Hepatocyte (in vitro differentiated cells): ENCODE data around the gene ADGRB3. TPM values are rescaled to one million over a fixed set of nuclear protein-coding genes. Genes with fewer than 3 reads are reported as not detected.

Experiments used
- DNase-seq: peaks from one replicate; pipeline ENCODE4 v3.0.0-alpha.2; 2016; ENCODE audit warnings: low spot score
- H2AFZ ChIP-seq: fragments of 200-600 bp; sonication (generic); 2 replicates; pipeline ENCODE4 v1.6.0; 2016; ENCODE audit warnings: antibody characterized with exemption, mild to moderate bottlenecking
- H3K27ac ChIP-seq: fragments of 200-600 bp; sonication (generic); 2 replicates; pipeline ENCODE4 v1.5.1; 2016; ENCODE audit warnings: mild to moderate bottlenecking
- H3K27me3 ChIP-seq: fragments of 200-600 bp; sonication (generic); 2 replicates; pipeline ENCODE4 v1.6.1; 2016
- H3K36me3 ChIP-seq: fragments of 200-600 bp; sonication (generic); replicated peaks from 2 replicates; pipeline ENCODE4 v1.5.1; 2016; ENCODE audit warnings: low read depth; ENCODE audit not compliant: insufficient read depth
- H3K4me1 ChIP-seq: fragments of 200-600 bp; sonication (generic); 2 replicates; pipeline ENCODE4 v1.5.1; 2016; ENCODE audit warnings: mild to moderate bottlenecking, moderate library complexity; ENCODE audit not compliant: insufficient read depth
- H3K4me2 ChIP-seq: fragments of 200-600 bp; sonication (generic); 2 replicates; pipeline ENCODE4 v1.6.0; 2016
- H3K4me3 ChIP-seq: fragments of 200-600 bp; sonication (generic); 2 replicates; pipeline ENCODE4 v1.5.1; 2016; ENCODE audit warnings: mild to moderate bottlenecking
- H3K79me2 ChIP-seq: fragments of 200-600 bp; sonication (generic); 2 replicates; pipeline ENCODE4 v1.6.0; 2017; ENCODE audit warnings: mild to moderate bottlenecking
- H3K9me2 ChIP-seq: fragments of 200-600 bp; sonication (generic); replicated peaks from 2 replicates; pipeline ENCODE4 v1.6.0; 2017; ENCODE audit warnings: mild to moderate bottlenecking; ENCODE audit not compliant: insufficient read depth
- H3K9me3 ChIP-seq: fragments of 200-600 bp; sonication (generic); 2 replicates; pipeline ENCODE4 v1.5.1; 2016; ENCODE audit warnings: low read depth, mild to moderate bottlenecking
- H4K20me1 ChIP-seq: fragments of 200-600 bp; sonication (generic); 2 replicates; pipeline ENCODE4 v1.6.0; 2016; ENCODE audit warnings: mild to moderate bottlenecking; ENCODE audit not compliant: insufficient read depth, poor library complexity, severe bottlenecking
- CTCF ChIP-seq: fragments of 200-600 bp; sonication (generic); IDR thresholded peaks from 2 replicates; pipeline ENCODE4 v1.5.1; 2016; ENCODE audit warnings: antibody characterized with exemption, mild to moderate bottlenecking; ENCODE audit not compliant: poor library complexity
- EZH2 ChIP-seq: fragments of 200-600 bp; sonication (generic); IDR thresholded peaks from 2 replicates; pipeline ENCODE4 v1.6.1; 2016; ENCODE audit warnings: antibody characterized with exemption, mild to moderate bottlenecking, borderline replicate concordance
- EZH2phosphoT487 ChIP-seq: fragments of 200-600 bp; sonication (generic); IDR thresholded peaks from one replicate; pipeline ENCODE4 v1.6.1; 2018; ENCODE audit warnings: antibody characterized with exemption, mild to moderate bottlenecking, low read depth, moderate library complexity; ENCODE audit not compliant: unreplicated experiment, severe bottlenecking
- WGBS: methylation state at CpG from one replicate; pipeline ENCODE4 v1.1.6; 2016; ENCODE audit warnings: low lambda C conversion rate; ENCODE audit errors: missing lambda C conversion rate; 5-methylcytosine and 5-hydroxymethylcytosine counted together
- polyA plus RNA-seq: library from polyadenylated mRNA; unstranded; fragments of >200 nt; fragmentation: Nextera tagmentation; extraction: Ambion mirVana; gene quantifications from 2 replicates; pipeline ENCODE4 v1.2.1, GENCODE V29; 2016
- total RNA-seq: library from RNA; depleted of rRNA; stranded (reverse); fragments of >200 nt; gene quantifications from 2 replicates; pipeline ENCODE4 v1.2.3, GENCODE V29; 2014

The ADGRB3 gene
- total and polyA plus RNA-seq, 2 experiments from 2014 or later = 0.17 to 2.2 TPM

GRCh38 chr6:68633281-68633971 lies 1.7 kb upstream of the ADGRB3 start:
- Histone ChIP-seq H3K4me2 (peak overlapping the region; percentile 93), H3K4me3 (peak overlapping the region; percentile 77), H3K36me3 (no peaks in the 10 kb centered on the region), H3K9me2 (no peaks in the 10 kb centered on the region), H3K9me3 (peaks cover 4% of the 10 kb centered on the region), H3K27ac (no peak overlapping the region), H2AFZ (peak overlapping the region; percentile 52), H3K4me1 (no peaks in the 10 kb centered on the region), H3K27me3 (peaks cover 55% of the 10 kb centered on the region), H3K79me2 (no peaks in the 10 kb centered on the region), H4K20me1 (no peaks in the 10 kb centered on the region)
- TF ChIP-seq EZH2 (no peak), CTCF (no peak), EZH2phosphoT487 (no peak)
- DNase-seq = no peak
- 35% methylated on average over 9 of the region's 9 CpGs for WGBS

GRCh38 chr6:68633972-68634725 lies 933 bp upstream of the ADGRB3 start:
- Histone ChIP-seq H3K4me1 (no peaks in the 10 kb centered on the region), H3K27me3 (peaks cover 58% of the 10 kb centered on the region), H3K4me3 (peak overlapping the region; percentile 77), H3K27ac (peak overlapping the region; percentile 58), H3K79me2 (no peaks in the 10 kb centered on the region), H3K36me3 (no peaks in the 10 kb centered on the region), H3K4me2 (peak overlapping the region; percentile 93), H2AFZ (peak overlapping the region; percentile 52), H3K9me3 (peaks cover 4% of the 10 kb centered on the region), H3K9me2 (no peaks in the 10 kb centered on the region), H4K20me1 (no peaks in the 10 kb centered on the region)
- WGBS = 4% methylated on average over 23 of the region's 23 CpGs
- no peak for DNase-seq
- no peak for TF ChIP-seq EZH2phosphoT487
- no peak for TF ChIP-seq EZH2
- no peak for TF ChIP-seq CTCF

- H3K4me1 ChIP-seq = no peaks in the 10 kb centered on the region
- peak overlapping the region; percentile 70 for H3K4me3 ChIP-seq
- peak overlapping the region; percentile 11 for H3K27ac ChIP-seq
- H3K4me2 ChIP-seq = peak overlapping the region; percentile 93
- peaks cover 70% of the 10 kb centered on the region for H3K27me3 ChIP-seq
- no peaks in the 10 kb centered on the region for H3K36me3 ChIP-seq
- H2AFZ ChIP-seq = peak overlapping the region; percentile 91
- H3K79me2 ChIP-seq = no peaks in the 10 kb centered on the region
- TF ChIP-seq CTCF (no peak), EZH2phosphoT487 (no peak), EZH2 (no peak)
- 2% methylated on average over 15 of the region's 15 CpGs for WGBS
- no peaks in the 10 kb centered on the region for H4K20me1 ChIP-seq
- H3K9me3 ChIP-seq = peaks cover 4% of the 10 kb centered on the region
- DNase-seq = no peak
- H3K9me2 ChIP-seq = no peaks in the 10 kb centered on the region
Measured at GRCh38 chr6:68635412-68635705, 277 bp downstream of the ADGRB3 start.
